ENCODE data around the gene SH3RF2. TPM values are rescaled to one million over a fixed set of nuclear protein-coding genes. Genes with fewer than 3 reads are reported as not detected.
"Not testable (repeated sequence)": the region's sequence is repeated elsewhere in the genome, so short reads cannot be mapped to it uniquely, and the experiment has no call there.

The SH3RF2 gene
- total and polyA plus RNA-seq, 4 donors = 3.1 to 12.9 (median 4.1) TPM

DNA sequence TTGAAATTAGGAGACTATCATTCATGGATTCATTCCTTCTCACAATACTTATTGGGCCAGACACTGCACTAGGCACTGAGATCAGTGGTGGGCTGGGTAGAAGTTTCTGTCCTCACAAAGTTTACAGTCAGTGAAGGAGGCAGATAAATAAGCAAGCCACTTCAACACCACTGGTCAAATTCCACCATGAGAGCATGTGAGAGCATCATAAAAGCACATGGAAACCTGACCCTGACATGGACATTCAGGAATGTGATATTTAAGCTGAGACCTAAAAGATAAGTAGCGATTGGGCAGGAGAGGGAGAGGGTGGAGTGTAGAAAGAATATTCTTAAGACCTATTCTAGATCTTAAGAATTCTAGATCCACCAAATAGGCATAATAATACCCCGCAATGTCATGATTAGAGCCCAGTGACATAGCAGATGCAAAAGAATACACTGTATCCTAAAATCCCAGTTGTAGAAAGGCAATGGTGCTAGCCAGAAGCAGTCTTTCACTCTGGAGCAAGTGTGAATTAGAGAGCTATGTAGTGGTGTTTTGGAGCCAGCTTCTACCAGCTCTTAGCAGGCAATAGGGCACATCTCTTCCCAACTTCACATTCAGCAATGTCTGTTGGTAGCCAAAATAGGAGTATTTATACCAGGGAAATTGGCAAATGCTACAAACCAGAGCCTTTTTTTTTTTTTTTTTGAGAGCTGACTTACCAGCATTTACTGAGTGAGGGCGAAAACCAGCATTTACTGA is 46.4 kb downstream of the SH3RF2 start:
- WGBS, 2 donors = 88 to 90% methylated on average over 3 of the region's 3 CpGs
- Histone ChIP-seq H3K27me3 (ENCODE audit: control insufficient read depth in 1 of 2, insufficient read depth in 2 of 2, low read length in 1 of 2) (no peaks in the 10 kb centered on the region), H3K4me3 (ENCODE audit: low read length in 2 of 2) (no peak overlapping the region), H3K4me1 (ENCODE audit: control insufficient read depth in 1 of 2, insufficient read depth in 2 of 2, low read length in 2 of 2) (no peaks in the 10 kb centered on the region), H3K27ac (ENCODE audit: low read depth in 1 of 2, low read length in 2 of 2) (no peak overlapping the region), H3K36me3 (ENCODE audit: control insufficient read depth in 1 of 2, insufficient read depth in 2 of 2, low read length in 1 of 2) (no peaks in the 10 kb centered on the region), H3K9me3 (ENCODE audit: control insufficient read depth, low read length) (no peaks in the 10 kb centered on the region)
- intact Hi-C loops (cut with DNase I) = no loop called here
- ATAC-seq (ENCODE audit: low FRiP score) (no peak), DNase-seq (no peak)

DNA sequence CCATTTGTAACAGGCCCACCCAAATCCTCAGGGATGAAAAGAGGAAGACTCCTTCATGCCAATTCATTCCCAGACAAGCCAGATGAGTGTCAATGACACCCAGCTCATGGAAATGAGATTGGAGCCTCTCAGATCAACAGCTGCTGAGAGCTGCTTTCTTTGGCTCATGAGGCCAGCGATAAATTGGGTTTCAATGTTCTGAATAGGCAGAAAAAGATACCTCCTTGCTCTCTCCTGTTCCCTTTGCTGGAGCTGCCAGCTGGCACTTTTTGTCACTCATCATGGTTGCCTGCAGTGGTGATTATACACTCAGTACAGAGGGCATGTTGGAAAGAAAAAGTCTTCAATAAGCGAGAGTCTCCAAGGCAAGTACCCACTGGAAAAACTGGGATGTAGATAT is 47.1 kb downstream of the SH3RF2 start:
- H3K27ac ChIP-seq (ENCODE audit: low read depth in 1 of 2, low read length in 2 of 2) = no peak overlapping the region
- no peaks in the 10 kb centered on the region for H3K27me3 ChIP-seq (ENCODE audit: control insufficient read depth in 1 of 2, insufficient read depth in 2 of 2, low read length in 1 of 2)
- H3K4me3 ChIP-seq (ENCODE audit: low read length in 2 of 2) = no peak overlapping the region
- no peaks in the 10 kb centered on the region for H3K9me3 ChIP-seq (ENCODE audit: control insufficient read depth, low read length)
- intact Hi-C loops (cut with DNase I) = no loop called here
- no peaks in the 10 kb centered on the region for H3K36me3 ChIP-seq (ENCODE audit: control insufficient read depth in 1 of 2, insufficient read depth in 2 of 2, low read length in 1 of 2)
- no peak for ATAC-seq (ENCODE audit: low FRiP score)
- H3K4me1 ChIP-seq (ENCODE audit: control insufficient read depth in 1 of 2, insufficient read depth in 2 of 2, low read length in 2 of 2) = no peaks in the 10 kb centered on the region
- WGBS, 2 donors = 93 to 94% methylated on average over 2 of the region's 2 CpGs
- no peak for DNase-seq

DNA sequence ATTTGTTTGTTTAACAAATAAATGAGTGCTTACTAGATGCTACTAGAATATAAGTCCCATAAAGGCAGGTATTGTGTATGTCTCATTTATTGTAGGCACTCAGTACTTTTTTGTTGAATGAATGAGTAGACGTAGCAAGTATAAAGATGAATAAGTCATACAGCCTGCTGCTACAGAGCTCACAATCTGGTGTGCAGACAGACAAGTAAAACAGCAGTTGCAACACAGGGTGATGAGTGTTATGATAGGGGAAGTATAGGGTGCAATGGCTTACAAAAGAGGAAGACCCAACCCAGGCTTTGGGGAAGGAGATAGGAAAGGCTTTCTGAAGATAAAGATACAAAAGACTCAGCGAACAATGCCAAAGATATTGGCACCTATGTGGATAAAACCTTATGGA is 47.7 kb downstream of the SH3RF2 start:
- WGBS, 2 donors = 90% methylated on average over 2 of the region's 2 CpGs
- intact Hi-C loops (cut with DNase I) = no loop called here
- H3K4me3 ChIP-seq (ENCODE audit: low read length in 2 of 2) = no peak overlapping the region
- H3K36me3 ChIP-seq (ENCODE audit: control insufficient read depth in 1 of 2, insufficient read depth in 2 of 2, low read length in 1 of 2) = no peaks in the 10 kb centered on the region
- H3K4me1 ChIP-seq (ENCODE audit: control insufficient read depth in 1 of 2, insufficient read depth in 2 of 2, low read length in 2 of 2) = no peaks in the 10 kb centered on the region
- ATAC-seq (ENCODE audit: low FRiP score) (no peak), DNase-seq (no peak)
- no peaks in the 10 kb centered on the region for H3K9me3 ChIP-seq (ENCODE audit: control insufficient read depth, low read length)
- no peaks in the 10 kb centered on the region for H3K27me3 ChIP-seq (ENCODE audit: control insufficient read depth in 1 of 2, insufficient read depth in 2 of 2, low read length in 1 of 2)
- no peak overlapping the region for H3K27ac ChIP-seq (ENCODE audit: low read depth in 1 of 2, low read length in 2 of 2)

DNA sequence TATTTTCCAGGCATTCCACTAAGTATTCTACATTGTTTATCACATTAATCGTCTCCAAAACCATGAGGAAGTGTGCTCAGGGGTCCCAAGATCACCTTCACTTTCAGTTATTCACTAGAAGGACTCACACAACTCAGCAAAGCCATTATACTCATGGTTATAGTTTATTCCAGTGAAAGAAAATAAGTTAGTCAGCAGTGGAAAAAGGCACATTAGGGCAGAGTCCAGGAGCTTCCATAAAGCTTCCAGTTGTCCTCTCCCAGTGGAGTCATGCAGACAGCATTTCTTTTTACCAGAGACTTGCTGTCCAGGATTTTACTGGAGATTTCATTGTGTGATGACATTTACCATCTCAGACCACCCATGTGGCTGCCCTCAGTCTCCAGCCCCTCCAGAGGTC is 51.5 kb downstream of the SH3RF2 start:
- WGBS, 2 donors = 83 to 88% methylated on average over 1 of the region's 1 CpG
- DNase-seq (no peak), ATAC-seq (ENCODE audit: low FRiP score) (no peak)
- no peak overlapping the region for H3K4me3 ChIP-seq (ENCODE audit: low read length in 2 of 2)
- H3K36me3 ChIP-seq (ENCODE audit: control insufficient read depth in 1 of 2, insufficient read depth in 2 of 2, low read length in 1 of 2) = no peaks in the 10 kb centered on the region
- no peaks in the 10 kb centered on the region for H3K9me3 ChIP-seq (ENCODE audit: control insufficient read depth, low read length)
- H3K27ac ChIP-seq (ENCODE audit: low read depth in 1 of 2, low read length in 2 of 2) = no peak overlapping the region
- intact Hi-C loops (cut with DNase I) = no loop called here
- no peaks in the 10 kb centered on the region for H3K27me3 ChIP-seq (ENCODE audit: control insufficient read depth in 1 of 2, insufficient read depth in 2 of 2, low read length in 1 of 2)
- no peaks in the 10 kb centered on the region for H3K4me1 ChIP-seq (ENCODE audit: control insufficient read depth in 1 of 2, insufficient read depth in 2 of 2, low read length in 2 of 2)

DNA sequence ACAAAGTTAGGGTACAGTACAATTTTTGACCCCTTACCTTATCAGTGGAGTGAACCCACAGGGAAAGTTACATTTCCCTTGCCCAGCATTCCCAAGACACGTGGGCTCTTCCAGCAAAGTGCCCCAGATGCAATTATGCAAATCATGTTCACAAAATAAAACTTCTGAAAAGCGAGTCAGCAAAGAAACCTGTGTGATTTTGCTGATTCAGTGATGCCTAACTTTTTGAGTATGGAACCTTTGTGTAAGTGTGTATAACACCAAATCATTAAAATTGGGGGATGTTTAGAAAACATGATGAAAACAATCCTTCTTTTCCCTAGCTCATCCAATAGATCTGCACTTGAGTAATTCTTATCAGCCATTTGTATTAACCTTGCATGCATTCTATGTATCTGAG is 52.6 kb downstream of the SH3RF2 start:
- Histone ChIP-seq H3K27ac (ENCODE audit: low read depth in 1 of 2, low read length in 2 of 2) (no peak overlapping the region), H3K36me3 (ENCODE audit: control insufficient read depth in 1 of 2, insufficient read depth in 2 of 2, low read length in 1 of 2) (no peaks in the 10 kb centered on the region), H3K4me1 (ENCODE audit: control insufficient read depth in 1 of 2, insufficient read depth in 2 of 2, low read length in 2 of 2) (no peaks in the 10 kb centered on the region), H3K4me3 (ENCODE audit: low read length in 2 of 2) (no peak overlapping the region), H3K9me3 (ENCODE audit: control insufficient read depth, low read length) (peaks cover 2% of the 10 kb centered on the region), H3K27me3 (ENCODE audit: control insufficient read depth in 1 of 2, insufficient read depth in 2 of 2, low read length in 1 of 2) (no peaks in the 10 kb centered on the region)
- ATAC-seq (ENCODE audit: low FRiP score) (no peak), DNase-seq (no peak)
- WGBS, 2 donors = 77% methylated on average over 2 of the region's 2 CpGs
- intact Hi-C loops (cut with DNase I) = no loop called here

DNA sequence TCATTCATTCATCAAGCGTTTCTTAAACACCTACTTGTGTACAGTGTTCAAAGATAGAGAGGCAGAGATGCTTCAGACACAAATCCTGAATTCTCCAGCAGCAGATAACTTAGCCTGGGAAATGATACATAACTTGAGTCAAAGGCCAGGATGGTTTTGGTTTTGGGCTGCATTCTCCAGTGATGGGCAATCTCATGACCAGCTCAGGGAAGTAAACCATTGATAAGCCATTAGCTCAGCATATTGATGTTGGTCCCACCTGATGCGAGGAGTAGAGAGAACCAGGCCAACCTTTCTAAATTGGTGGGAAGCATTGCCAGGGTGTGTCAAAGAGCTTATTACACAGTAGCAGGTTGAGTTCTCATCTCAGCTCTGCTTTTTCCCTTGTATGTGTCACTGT is 53.0 kb downstream of the SH3RF2 start:
- no peaks in the 10 kb centered on the region for H3K27me3 ChIP-seq (ENCODE audit: control insufficient read depth in 1 of 2, insufficient read depth in 2 of 2, low read length in 1 of 2)
- H3K27ac ChIP-seq (ENCODE audit: low read depth in 1 of 2, low read length in 2 of 2) = no peak overlapping the region
- ATAC-seq (ENCODE audit: low FRiP score) = no peak
- peaks cover 2% of the 10 kb centered on the region for H3K9me3 ChIP-seq (ENCODE audit: control insufficient read depth, low read length)
- H3K4me1 ChIP-seq (ENCODE audit: control insufficient read depth in 1 of 2, insufficient read depth in 2 of 2, low read length in 2 of 2) = no peaks in the 10 kb centered on the region
- H3K36me3 ChIP-seq (ENCODE audit: control insufficient read depth in 1 of 2, insufficient read depth in 2 of 2, low read length in 1 of 2) = no peaks in the 10 kb centered on the region
- 92 to 97% methylated on average over 2 of the region's 2 CpGs for WGBS, 2 donors
- H3K4me3 ChIP-seq (ENCODE audit: low read length in 2 of 2) = no peak overlapping the region
- intact Hi-C loops (cut with DNase I) = no loop called here
- DNase-seq = no peak

DNA sequence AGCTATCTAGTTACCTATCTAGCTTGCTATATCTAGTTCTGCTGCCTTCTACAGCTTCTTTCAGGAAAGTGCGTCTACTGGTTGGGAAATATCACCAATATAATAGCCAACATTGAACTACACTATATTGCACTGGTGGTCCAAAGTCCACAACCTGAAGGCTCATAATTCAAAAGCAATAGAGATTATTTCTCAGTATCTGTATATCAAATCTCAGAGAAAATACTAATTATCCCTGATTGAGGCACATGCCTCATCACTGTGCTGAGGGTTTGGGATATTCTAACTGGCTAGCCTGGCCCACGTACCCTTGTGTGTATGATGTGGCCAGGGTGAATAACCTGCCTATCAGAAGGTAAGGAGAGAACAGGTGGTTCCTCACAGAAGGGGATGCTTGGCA is 53.8 kb downstream of the SH3RF2 start:
- ATAC-seq (ENCODE audit: low FRiP score) (no peak), DNase-seq (no peak)
- no peak overlapping the region for H3K4me3 ChIP-seq (ENCODE audit: low read length in 2 of 2)
- peaks cover 2% of the 10 kb centered on the region for H3K9me3 ChIP-seq (ENCODE audit: control insufficient read depth, low read length)
- no peaks in the 10 kb centered on the region for H3K27me3 ChIP-seq (ENCODE audit: control insufficient read depth in 1 of 2, insufficient read depth in 2 of 2, low read length in 1 of 2)
- intact Hi-C loops (cut with DNase I) = no loop called here
- H3K4me1 ChIP-seq (ENCODE audit: control insufficient read depth in 1 of 2, insufficient read depth in 2 of 2, low read length in 2 of 2) = no peaks in the 10 kb centered on the region
- H3K36me3 ChIP-seq (ENCODE audit: control insufficient read depth in 1 of 2, insufficient read depth in 2 of 2, low read length in 1 of 2) = no peaks in the 10 kb centered on the region
- WGBS, 2 donors = 91 to 95% methylated on average over 2 of the region's 2 CpGs
- no peak overlapping the region for H3K27ac ChIP-seq (ENCODE audit: low read depth in 1 of 2, low read length in 2 of 2)

DNA sequence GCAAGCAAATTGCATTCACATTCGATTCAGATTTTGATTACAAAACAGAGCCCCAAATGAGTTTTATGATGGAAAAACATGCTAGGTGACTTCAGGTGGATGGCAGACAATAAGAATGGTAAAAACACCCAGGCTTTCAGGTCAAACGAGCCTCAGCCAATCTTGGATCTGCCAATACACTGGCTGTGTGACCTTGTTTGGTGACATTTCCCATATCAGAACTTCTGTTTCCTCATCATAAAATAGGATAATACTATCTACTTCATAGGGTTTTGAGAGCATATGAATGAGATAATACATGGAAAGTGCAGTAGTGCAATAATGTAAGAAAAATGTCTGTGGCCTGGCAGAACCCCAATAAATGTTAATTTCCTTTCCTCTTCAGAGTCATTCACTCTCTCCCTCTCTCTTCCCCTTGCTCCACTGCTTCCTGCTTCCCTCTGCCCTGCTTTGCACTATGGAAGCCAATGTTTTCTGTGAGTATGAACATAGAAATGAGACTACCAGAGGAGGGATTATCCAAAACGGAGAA is 54.7 kb downstream of the SH3RF2 start:
- peaks cover 2% of the 10 kb centered on the region for H3K9me3 ChIP-seq (ENCODE audit: control insufficient read depth, low read length)
- H3K4me3 ChIP-seq (ENCODE audit: low read length in 2 of 2) = no peak overlapping the region
- 76 to 81% methylated on average over 3 of the region's 3 CpGs for WGBS, 2 donors
- no peaks in the 10 kb centered on the region for H3K27me3 ChIP-seq (ENCODE audit: control insufficient read depth in 1 of 2, insufficient read depth in 2 of 2, low read length in 1 of 2)
- DNase-seq = no peak
- H3K27ac ChIP-seq (ENCODE audit: low read depth in 1 of 2, low read length in 2 of 2) = no peak overlapping the region
- no peak for ATAC-seq (ENCODE audit: low FRiP score)
- no peaks in the 10 kb centered on the region for H3K36me3 ChIP-seq (ENCODE audit: control insufficient read depth in 1 of 2, insufficient read depth in 2 of 2, low read length in 1 of 2)
- H3K4me1 ChIP-seq (ENCODE audit: control insufficient read depth in 1 of 2, insufficient read depth in 2 of 2, low read length in 2 of 2) = no peaks in the 10 kb centered on the region
- intact Hi-C loops (cut with DNase I) = no loop called here

DNA sequence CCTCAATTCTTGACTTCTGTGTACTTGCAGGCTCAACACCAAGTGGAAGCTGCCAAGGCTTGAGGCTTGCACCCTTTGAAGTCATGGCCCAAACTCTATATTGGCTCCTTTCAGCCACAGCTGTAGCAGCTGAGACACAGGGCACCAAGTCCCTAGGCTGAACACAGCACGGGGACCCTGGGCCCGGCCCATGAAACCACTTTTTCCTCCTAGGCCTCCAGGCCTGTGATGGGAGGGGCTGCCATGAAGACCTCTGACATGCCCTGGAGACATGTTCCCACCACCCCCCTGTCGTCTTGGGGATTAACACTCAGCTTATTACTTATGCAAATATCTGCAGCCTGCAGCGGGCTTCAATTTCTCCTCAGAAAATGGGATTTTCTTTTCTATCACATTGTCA is 57.2 kb downstream of the SH3RF2 start:
- H3K27me3 ChIP-seq (ENCODE audit: control insufficient read depth in 1 of 2, insufficient read depth in 2 of 2, low read length in 1 of 2); intact Hi-C loops (cut with DNase I); ATAC-seq (ENCODE audit: low FRiP score); H3K4me3 ChIP-seq (ENCODE audit: low read length in 2 of 2); H3K9me3 ChIP-seq (ENCODE audit: control insufficient read depth, low read length); H3K4me1 ChIP-seq (ENCODE audit: control insufficient read depth in 1 of 2, insufficient read depth in 2 of 2, low read length in 2 of 2); DNase-seq; H3K27ac ChIP-seq (ENCODE audit: low read depth in 1 of 2, low read length in 2 of 2); H3K36me3 ChIP-seq (ENCODE audit: control insufficient read depth in 1 of 2, insufficient read depth in 2 of 2, low read length in 1 of 2): not testable (repeated sequence)
- 87 to 93% methylated on average over 4 of the region's 4 CpGs for WGBS, 2 donors
